Tibial artery (tissue), 4 donors: Measurements from ENCODE around the gene ATG4B.

Experiments used
- DNase-seq, 2 donors: peaks; one replicate each; pipeline ENCODE4 v3.0.0-alpha.2; 2019
- H3K27ac ChIP-seq, 2 donors: fragments of 200-600 bp; sonication (generic) in 1 of 2; 1 replicate in 1 of 2; 2 replicates in 1 of 2; pipeline ENCODE4 v1.5.1; 2018 to 2019; ENCODE audit warnings: mild to moderate bottlenecking in 1 of 2
- H3K27me3 ChIP-seq, 2 donors: fragments of 200-600 bp; sonication (generic) in 1 of 2; one replicate each; pipeline versions ENCODE4 v1.5.1 to v1.6.0; 2016 to 2019
- H3K36me3 ChIP-seq, 3 donors: fragments of 200-600 bp; sonication (generic) in 2 of 3; one replicate each; pipeline ENCODE4 v1.5.1; 2016 to 2019; ENCODE audit warnings: mild to moderate bottlenecking in 2 of 3
- H3K4me1 ChIP-seq, 4 donors: fragments of 200-600 bp; sonication (generic) in 2 of 4; 1 replicate in 3 of 4; 2 replicates in 1 of 4; pipeline ENCODE4 v1.5.1; 2016 to 2019
- H3K4me3 ChIP-seq, 2 donors: fragments of 200-600 bp; sonication (generic) in 1 of 2; 1 replicate in 1 of 2; 2 replicates in 1 of 2; pipeline ENCODE4 v1.5.1; 2018 to 2019; ENCODE audit warnings: mild to moderate bottlenecking in 2 of 2
- H3K9me3 ChIP-seq, 3 donors: fragments of 200-600 bp; sonication (generic) in 1 of 3; one replicate each; pipeline ENCODE4 v1.5.1; 2016 to 2019
- CTCF ChIP-seq, 2 experiments: fragments of 200-600 bp in 1 of 2; fragments of 450-650 bp in 1 of 2; IDR thresholded peaks; one replicate each; pipeline ENCODE4 v1.5.1; 2017 to 2019; ENCODE audit warnings: antibody characterized with exemption in 2 of 2, mild to moderate bottlenecking in 1 of 2, moderate library complexity in 1 of 2
- intact Hi-C: fragments of 100-400 bp; cut with DNase I; formaldehyde crosslinking; loops from one replicate; pipeline ENCODE4 v1.15.0; 2023; ENCODE audit warnings: low total_unique reads

The ATG4B gene

GRCh38 chr2:241678307-241678706 is 40.8 kb downstream of the ATG4B start:
- Histone ChIP-seq H3K27me3 (no peaks in the 10 kb centered on the region), H3K36me3 (peaks cover 7 to 68% (median 41%) of the 10 kb centered on the region in 3 donors), H3K9me3 (no peaks in the 10 kb centered on the region), H3K27ac (no peak overlapping the region), H3K4me1 (no peaks in the 10 kb centered on the region), H3K4me3 (no peak overlapping the region)
- no peak for TF ChIP-seq CTCF (IDR thresholded peaks at IDR 0.05)
- no peak for DNase-seq
- intact Hi-C loops = no loop called here

GRCh38 chr2:241678784-241679540 is 41.5 kb downstream of the ATG4B start:
- no peak for DNase-seq
- H3K4me1 ChIP-seq = no peaks in the 10 kb centered on the region
- intact Hi-C loops = no loop called here
- peaks cover 7 to 67% (median 41%) of the 10 kb centered on the region in 3 donors for H3K36me3 ChIP-seq
- no peak overlapping the region for H3K4me3 ChIP-seq
- H3K27me3 ChIP-seq = no peaks in the 10 kb centered on the region
- TF ChIP-seq CTCF (IDR thresholded peaks at IDR 0.05) = no peak
- H3K27ac ChIP-seq = no peak overlapping the region
- H3K9me3 ChIP-seq = no peaks in the 10 kb centered on the region

- Histone ChIP-seq H3K27me3 (no peaks in the 10 kb centered on the region), H3K4me1 (no peaks in the 10 kb centered on the region), H3K27ac (no peak overlapping the region), H3K4me3 (no peak overlapping the region), H3K36me3 (peaks cover 7 to 61% (median 41%) of the 10 kb centered on the region in 3 donors), H3K9me3 (no peaks in the 10 kb centered on the region)
- no peak for TF ChIP-seq CTCF (IDR thresholded peaks at IDR 0.05)
- no peak for DNase-seq
- intact Hi-C loops = loop anchor here (10.0 kb wide), 1 partner anchor 195 kb away; no protein-coding TSS in a partner anchor
Measured at GRCh38 chr2:241680044-241680443, 42.6 kb downstream of the ATG4B start.

GRCh38 chr2:241680827-241681599 is 43.5 kb downstream of the ATG4B start:
- peak in 1 of 2 donors; percentile 53 for DNase-seq
- Histone ChIP-seq H3K27me3 (no peaks in the 10 kb centered on the region), H3K36me3 (peaks cover 7 to 51% (median 41%) of the 10 kb centered on the region in 3 donors), H3K9me3 (no peaks in the 10 kb centered on the region), H3K27ac (no peak overlapping the region), H3K4me1 (peaks cover 0 to 7% (median 5%) of the 10 kb centered on the region in 4 donors), H3K4me3 (no peak overlapping the region)
- no peak for TF ChIP-seq CTCF (IDR thresholded peaks at IDR 0.05)
- intact Hi-C loops = loop anchor here (10.0 kb wide), 1 partner anchor 194 kb away; no protein-coding TSS in a partner anchor

GRCh38 chr2:241686324-241686649 is 48.8 kb downstream of the ATG4B start:
- intact Hi-C loops = loop anchor here (2.0 to 10.0 kb wide), 3 partner anchors 46 to 189 kb away; partner anchors contain the start of genes ATG4B, D2HGDH and THAP4

More at GRCh38 chr2:241686324-241686649, 48.8 kb downstream of the ATG4B start:
- peaks cover 0 to 33% (median 27%) of the 10 kb centered on the region in 4 donors for H3K4me1 ChIP-seq
- no peak for TF ChIP-seq CTCF (IDR thresholded peaks at IDR 0.05)
- H3K4me3 ChIP-seq = peak overlapping the region; percentile 74 to 89
- no peak for DNase-seq
- no peaks in the 10 kb centered on the region for H3K27me3 ChIP-seq
- H3K9me3 ChIP-seq = no peaks in the 10 kb centered on the region
- H3K36me3 ChIP-seq = peaks cover 7 to 26% (median 9%) of the 10 kb centered on the region in 3 donors
- H3K27ac ChIP-seq = peak overlapping the region; percentile 87 to 95
